Heart left ventricle (tissue), 16 donors: Measurements from ENCODE around the gene LSAMP. TPM values are rescaled to one million over a fixed set of nuclear protein-coding genes. Genes with fewer than 3 reads are reported as not detected.

Experiments
- ATAC-seq, 4 donors: fragments of 200-7000 bp; cut with Tn5 transposase; one replicate each; pipeline ENCODE4 v1.9.1; 2020 to 2022; ENCODE audit warnings: moderate library complexity in 4 of 4, mild to moderate bottlenecking in 3 of 4, moderate number of reproducible peaks in 1 of 4
- DNase-seq, 5 donors: peaks; one replicate each; pipeline ENCODE4 v3.0.0-alpha.2; 2020
- H3K27ac ChIP-seq, 12 donors: fragments of 200-600 bp; sonication (generic) in 4 of 12; one replicate each; pipeline versions ENCODE4 v1.5.0 to v1.8.0; 2016 to 2022; ENCODE audit warnings: mild to moderate bottlenecking in 2 of 12
- H3K27me3 ChIP-seq, 9 donors: fragments of 200-600 bp; sonication (generic) in 2 of 9; one replicate each; pipeline versions ENCODE4 v1.5.1 to v1.8.0; 2016 to 2022; ENCODE audit warnings: mild to moderate bottlenecking in 3 of 9
- H3K36me3 ChIP-seq, 9 donors: fragments of 200-600 bp; sonication (generic) in 2 of 9; one replicate each; pipeline versions ENCODE4 v1.5.0 to v1.8.0; 2018 to 2022; ENCODE audit warnings: mild to moderate bottlenecking in 2 of 9
- H3K4me1 ChIP-seq, 12 donors: fragments of 200-600 bp; sonication (generic) in 4 of 12; one replicate each; pipeline versions ENCODE4 v1.5.0 to v1.8.0; 2016 to 2022; ENCODE audit warnings: mild to moderate bottlenecking in 3 of 12
- H3K4me3 ChIP-seq, 12 donors: fragments of 200-600 bp; sonication (generic) in 4 of 12; one replicate each; pipeline versions ENCODE4 v1.5.0 to v1.8.0; 2017 to 2022; ENCODE audit warnings: mild to moderate bottlenecking in 9 of 12, moderate library complexity in 4 of 12
- H3K9me3 ChIP-seq, 12 donors: fragments of 200-600 bp; sonication (generic) in 4 of 12; one replicate each; pipeline versions ENCODE4 v1.5.0 to v1.8.0; 2016 to 2022; ENCODE audit warnings: mild to moderate bottlenecking in 1 of 12
- POLR2A ChIP-seq, 2 donors: fragments of 450-650 bp; IDR thresholded peaks; one replicate each; pipeline ENCODE4 v1.6.1; 2017; ENCODE audit warnings: antibody characterized with exemption in 2 of 2, mild to moderate bottlenecking in 2 of 2, moderate library complexity in 2 of 2
- WGBS, 4 donors: extraction: QIAGEN DNeasy Blood & Tissue Kit in 2 of 4; methylation state at CpG; one replicate each; pipeline versions ENCODE4 v1.1.5 to v1.1.7; 2013 to 2018; 5-methylcytosine and 5-hydroxymethylcytosine counted together
- intact Hi-C, 10 donors: fragments of 100-400 bp; cut with DNase I; formaldehyde crosslinking; loops; one replicate each; pipeline versions ENCODE4 v1.11.1 to v1.14.2; 2022
- polyA plus RNA-seq, 2 donors: library from polyadenylated mRNA; stranded (reverse); fragments of 200-250 nt; gene quantifications; one replicate each; pipeline ENCODE4 v1.2.3, GENCODE V29; 2013
- total RNA-seq, 9 donors: library from RNA; depleted of rRNA in 2 of 9; stranded (reverse); fragments of >200 nt in 2 of 9; fragmentation: NEBNext Ultra II Directional in 3 of 9; extraction: Animal tissue kit (Norgen Biotek cat#: 25700) in 3 of 9; gene quantifications; one replicate each; pipeline versions ENCODE4 v1.1.0 to v1.2.4, GENCODE V29; 2016 to 2023
- TF ChIP-seq, protein P1 (sequence below), 12 donors: fragments of 200-600 bp; sonication (generic) in 4 of 12; IDR thresholded peaks; one replicate each; pipeline versions ENCODE4 v1.5.0 to v1.8.0; 2018 to 2022; ENCODE audit warnings: antibody characterized with exemption in 12 of 12, mild to moderate bottlenecking in 5 of 12
- donor health status: ischemic (EF 13 %, LVEDD 7.1; RV severe dilation, severe dysfunction).
- donor health status: healthy with polysubstance abuse.
- donor health status: DM: no; HTN: yes; CAD: no.
- donor health status: DM: no; HTN: no; CAD: no.
- donor health status: ischemic (EF 25% LVEDD 6.9; RV normal size, moderate dysfunction).
- donor health status: ischemic (EF 25% LVEDD 5.7; RV mildly dilated, moderate dysfunction).
- donor health status: healthy.
- donor health status: DM: yes; HTN: yes; CAD: no.
- donor health status: ischemic (EF 35%, LVEDD 5.7; RV mildly dilated, moderate dysfunction).
- donor health status: nonischemic (EF 11% LVEDD 7.7; RV severe dilation, severe dysfunction).
- donor health status: DM: yes; HTN: yes; CAD: no.
- donor health status: PGD.
- donor health status: ischemic (EF 29% LVEDD 5.4; RV normal size, mild dysfunction).
- donor health status: nonischemic (EF 23%, LVEDD 6.1; RV moderate dilation, normal function).

The LSAMP gene
- total and polyA plus RNA-seq, 11 donors = 1.6 to 52.3 (median 7.2) TPM

- no peak for TF ChIP-seq POLR2A (IDR thresholded peaks at IDR 0.05)
- TF ChIP-seq, protein P1, sequence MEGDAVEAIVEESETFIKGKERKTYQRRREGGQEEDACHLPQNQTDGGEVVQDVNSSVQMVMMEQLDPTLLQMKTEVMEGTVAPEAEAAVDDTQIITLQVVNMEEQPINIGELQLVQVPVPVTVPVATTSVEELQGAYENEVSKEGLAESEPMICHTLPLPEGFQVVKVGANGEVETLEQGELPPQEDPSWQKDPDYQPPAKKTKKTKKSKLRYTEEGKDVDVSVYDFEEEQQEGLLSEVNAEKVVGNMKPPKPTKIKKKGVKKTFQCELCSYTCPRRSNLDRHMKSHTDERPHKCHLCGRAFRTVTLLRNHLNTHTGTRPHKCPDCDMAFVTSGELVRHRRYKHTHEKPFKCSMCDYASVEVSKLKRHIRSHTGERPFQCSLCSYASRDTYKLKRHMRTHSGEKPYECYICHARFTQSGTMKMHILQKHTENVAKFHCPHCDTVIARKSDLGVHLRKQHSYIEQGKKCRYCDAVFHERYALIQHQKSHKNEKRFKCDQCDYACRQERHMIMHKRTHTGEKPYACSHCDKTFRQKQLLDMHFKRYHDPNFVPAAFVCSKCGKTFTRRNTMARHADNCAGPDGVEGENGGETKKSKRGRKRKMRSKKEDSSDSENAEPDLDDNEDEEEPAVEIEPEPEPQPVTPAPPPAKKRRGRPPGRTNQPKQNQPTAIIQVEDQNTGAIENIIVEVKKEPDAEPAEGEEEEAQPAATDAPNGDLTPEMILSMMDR (IDR thresholded peaks at IDR 0.05) = no peak
Measured at GRCh38 chr3:116442331-116443021, 2.8 kb downstream of the LSAMP start.

GRCh38 chr3:116441652-116442051 lies 3.6 kb downstream of the LSAMP start:
- intact Hi-C loops = no loop called here
- no peak for ATAC-seq
- H3K4me3 ChIP-seq = no peak overlapping the region
- WGBS, 4 donors = 77 to 88% (median 86%) methylated on average over 4 of the region's 4 CpGs
- no peak overlapping the region for H3K27ac ChIP-seq
- no peak for DNase-seq
- H3K36me3 ChIP-seq = no peaks in the 10 kb centered on the region
- peaks cover 0 to 29% (median 0%) of the 10 kb centered on the region in 9 donors for H3K27me3 ChIP-seq
- TF ChIP-seq, protein P1 (IDR thresholded peaks at IDR 0.05) = no peak
- H3K4me1 ChIP-seq = peaks cover 0 to 3% (median 0%) of the 10 kb centered on the region in 12 donors
- H3K9me3 ChIP-seq = no peaks in the 10 kb centered on the region

More at GRCh38 chr3:116442331-116443021, 2.8 kb downstream of the LSAMP start:
- Histone ChIP-seq H3K27me3 (peaks cover 0 to 29% (median 0%) of the 10 kb centered on the region in 9 donors), H3K9me3 (no peaks in the 10 kb centered on the region), H3K4me3 (peak overlapping the region in 2 of 12 donors; percentile 53 to 54), H3K4me1 (peaks cover 0 to 3% (median 0%) of the 10 kb centered on the region in 12 donors), H3K27ac (no peak overlapping the region), H3K36me3 (no peaks in the 10 kb centered on the region)
- DNase-seq (no peak), ATAC-seq (no peak)
- intact Hi-C loops = no loop called here
- 59 to 69% (median 64%) methylated on average over 5 of the region's 5 CpGs for WGBS, 4 donors

DNA sequence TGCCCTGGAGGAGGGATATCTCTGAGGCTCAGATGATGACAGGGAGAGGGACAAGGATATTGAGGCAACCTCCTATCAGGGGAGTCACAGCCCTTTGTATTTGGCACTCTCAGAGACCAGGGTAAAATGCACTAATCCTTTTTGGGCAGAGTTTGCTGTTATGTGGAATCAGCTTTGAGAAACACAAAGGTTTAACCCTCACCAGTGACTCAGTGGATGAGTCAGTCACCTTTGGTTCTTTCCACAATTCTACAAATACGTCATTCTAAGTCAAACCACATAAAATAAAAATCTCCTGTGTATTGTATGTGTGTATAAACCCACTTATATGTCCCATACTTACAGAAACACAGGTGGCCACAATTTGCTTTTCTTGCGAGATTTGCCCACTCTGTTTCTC lies 5.1 kb downstream of the LSAMP start:
- H3K27ac ChIP-seq = no peak overlapping the region
- ATAC-seq = no peak
- WGBS, 4 donors = 75 to 84% (median 81%) methylated on average over 2 of the region's 2 CpGs
- DNase-seq = no peak
- TF ChIP-seq, protein P1 (IDR thresholded peaks at IDR 0.05) = no peak
- TF ChIP-seq POLR2A (IDR thresholded peaks at IDR 0.05) = no peak
- peaks cover 0 to 29% (median 0%) of the 10 kb centered on the region in 9 donors for H3K27me3 ChIP-seq
- H3K4me1 ChIP-seq = peaks cover 0 to 3% (median 0%) of the 10 kb centered on the region in 12 donors
- H3K4me3 ChIP-seq = no peak overlapping the region
- H3K9me3 ChIP-seq = no peaks in the 10 kb centered on the region
- intact Hi-C loops = no loop called here
- H3K36me3 ChIP-seq = no peaks in the 10 kb centered on the region

GRCh38 chr3:116433552-116433951 lies 11.7 kb downstream of the LSAMP start:
- 82 to 94% (median 85%) methylated on average over 1 of the region's 1 CpG for WGBS, 4 donors
- Histone ChIP-seq H3K9me3 (no peaks in the 10 kb centered on the region), H3K36me3 (no peaks in the 10 kb centered on the region), H3K27ac (no peak overlapping the region), H3K4me1 (no peaks in the 10 kb centered on the region), H3K27me3 (no peaks in the 10 kb centered on the region), H3K4me3 (no peak overlapping the region)
- TF ChIP-seq, protein P1 (IDR thresholded peaks at IDR 0.05) = no peak
- TF ChIP-seq POLR2A (IDR thresholded peaks at IDR 0.05) = no peak
- DNase-seq = no peak
- intact Hi-C loops = no loop called here
- no peak for ATAC-seq
